NCI-H82 (cell line): Measurements from ENCODE around the gene MAPK4.
"Not testable (repeated sequence)": the region's sequence is repeated elsewhere in the genome, so short reads cannot be mapped to it uniquely, and the experiment has no call there.

Experiments used
- DNase-seq: peaks from one replicate; lab custom pipeline; 2025; lab: John Stamatoyannopoulos, UW

MAPK4 gene

GRCh38 chr18:50559752-50560680 lies at the start of gene MAPK4:
Gene MAPK4 (plus strand): TSS chr18:50560087. CDS start chr18:50663959, 103,872 bp downstream.
- peak; percentile 68 for DNase-seq

GRCh38 chr18:50517277-50517676 lies 42.6 kb upstream of the MAPK4 start:
- peak; percentile 0 for DNase-seq

- no peak for DNase-seq
Measured at GRCh38 chr18:50518787-50519546, 40.9 kb upstream of the MAPK4 start.

- DNase-seq = no peak
Measured at GRCh38 chr18:50523165-50523564, 36.7 kb upstream of the MAPK4 start.

GRCh38 chr18:50527636-50528307 lies 32.1 kb upstream of the MAPK4 start:
- DNase-seq = peak; percentile 1

GRCh38 chr18:50528806-50529205 lies 31.1 kb upstream of the MAPK4 start:
- no peak for DNase-seq

GRCh38 chr18:50533822-50534221 lies 26.1 kb upstream of the MAPK4 start:
- not testable (repeated sequence) for DNase-seq

- not testable (repeated sequence) for DNase-seq
Measured at GRCh38 chr18:50544476-50544875, 15.4 kb upstream of the MAPK4 start.

GRCh38 chr18:50545936-50546335 lies 14.0 kb upstream of the MAPK4 start:
- no peak for DNase-seq

- no peak for DNase-seq
Measured at GRCh38 chr18:50548160-50548559, 11.7 kb upstream of the MAPK4 start.

- DNase-seq = not testable (repeated sequence)
Measured at GRCh38 chr18:50551651-50552050, 8.2 kb upstream of the MAPK4 start.

GRCh38 chr18:50558157-50558556 lies 1.7 kb upstream of the MAPK4 start:
- DNase-seq = no peak

- DNase-seq = no peak
Measured at GRCh38 chr18:50558948-50559751, 737 bp upstream of the MAPK4 start.

- peak; percentile 57 for DNase-seq
Measured at GRCh38 chr18:50560681-50561629, 1.1 kb downstream of the MAPK4 start.

- DNase-seq = not testable (repeated sequence)
Measured at GRCh38 chr18:50562258-50562657, 2.4 kb downstream of the MAPK4 start.

- no peak for DNase-seq
Measured at GRCh38 chr18:50562686-50563085, 2.8 kb downstream of the MAPK4 start.

- no peak for DNase-seq
Measured at GRCh38 chr18:50563376-50563775, 3.5 kb downstream of the MAPK4 start.

- no peak for DNase-seq
Measured at GRCh38 chr18:50569930-50570329, 10.0 kb downstream of the MAPK4 start.

- DNase-seq = no peak
Measured at GRCh38 chr18:50571606-50572005, 11.7 kb downstream of the MAPK4 start.

- DNase-seq = not testable (repeated sequence)
Measured at GRCh38 chr18:50573196-50573595, 13.3 kb downstream of the MAPK4 start.
